ENCODE measurements around the gene IRF8.
"Not testable (repeated sequence)": the region's sequence is repeated elsewhere in the genome, so short reads cannot be mapped to it uniquely, and the experiment has no call there.

The IRF8 gene, protein sequence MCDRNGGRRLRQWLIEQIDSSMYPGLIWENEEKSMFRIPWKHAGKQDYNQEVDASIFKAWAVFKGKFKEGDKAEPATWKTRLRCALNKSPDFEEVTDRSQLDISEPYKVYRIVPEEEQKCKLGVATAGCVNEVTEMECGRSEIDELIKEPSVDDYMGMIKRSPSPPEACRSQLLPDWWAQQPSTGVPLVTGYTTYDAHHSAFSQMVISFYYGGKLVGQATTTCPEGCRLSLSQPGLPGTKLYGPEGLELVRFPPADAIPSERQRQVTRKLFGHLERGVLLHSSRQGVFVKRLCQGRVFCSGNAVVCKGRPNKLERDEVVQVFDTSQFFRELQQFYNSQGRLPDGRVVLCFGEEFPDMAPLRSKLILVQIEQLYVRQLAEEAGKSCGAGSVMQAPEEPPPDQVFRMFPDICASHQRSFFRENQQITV

DNA sequence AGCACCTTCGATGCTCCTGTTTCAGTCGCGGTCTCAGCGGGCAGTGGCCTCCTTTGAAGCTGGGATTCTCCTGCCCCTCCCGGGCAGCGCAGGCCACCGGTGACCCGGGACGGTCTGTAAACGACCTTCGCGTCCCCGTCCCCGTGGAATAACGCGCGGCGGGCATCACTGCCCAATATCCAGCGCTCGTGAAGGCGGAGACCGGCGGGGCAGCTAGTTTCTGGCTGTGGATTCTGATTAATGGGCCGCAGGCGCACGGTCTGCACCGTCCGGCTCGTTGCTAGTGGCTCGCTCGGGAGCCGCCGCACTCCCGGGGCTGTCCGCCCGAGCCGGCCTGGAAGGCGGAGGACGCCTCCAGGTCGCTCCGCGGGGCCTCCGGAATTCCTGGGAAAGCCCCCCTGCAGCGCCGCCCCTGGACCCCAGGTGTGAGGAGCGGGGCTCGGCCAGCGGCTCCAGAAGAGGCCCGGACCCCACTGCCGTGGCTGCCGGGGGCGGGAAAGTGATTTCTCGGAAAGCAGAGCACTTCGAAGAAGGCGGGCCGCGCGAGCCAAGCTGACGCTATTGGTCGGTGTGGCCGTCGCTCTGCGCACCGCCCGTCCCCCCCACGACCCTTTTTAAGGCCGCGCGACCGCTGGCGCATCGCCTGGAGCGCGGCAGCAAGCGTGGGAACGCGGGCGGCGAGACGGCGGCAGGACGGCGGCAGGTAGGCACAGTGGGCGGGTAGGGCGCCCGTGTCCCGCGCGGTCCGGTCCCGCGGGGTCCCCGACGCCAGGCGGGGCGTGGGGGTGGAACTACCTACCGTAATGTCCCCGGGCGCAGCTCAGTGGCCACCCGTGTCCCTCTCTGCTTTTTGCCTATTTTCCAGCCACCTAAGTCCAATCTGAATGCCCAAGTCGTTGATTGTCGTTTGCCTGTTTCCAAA is at the start of gene IRF8:
IRF8 (plus strand) TSS at position 642 of the 922 bp plus-strand sequence. CDS start 3,854 bp downstream, outside the sequence.
- DNase-seq, result peak in 33 of 51 donors; percentile 2 to 61 (median 30)

DNA sequence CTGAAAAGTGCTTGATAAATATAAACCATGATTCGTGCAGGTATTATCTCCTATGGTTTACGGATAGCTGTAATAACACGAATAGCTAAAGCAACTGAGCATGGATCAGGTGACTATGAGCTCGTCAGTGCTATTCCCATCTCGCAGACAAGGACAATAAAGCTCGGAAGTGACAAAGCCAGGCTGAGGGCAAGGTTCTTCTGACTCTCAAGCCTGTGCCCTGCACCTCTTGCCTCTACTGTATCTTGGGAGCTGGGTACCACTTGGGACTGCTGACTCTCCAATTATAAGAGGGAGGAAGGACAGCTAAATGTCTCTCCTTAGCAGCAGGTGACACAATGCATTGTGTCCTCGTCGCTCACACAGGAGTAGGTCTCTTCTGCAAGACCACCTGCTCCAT is 49.6 kb upstream of the IRF8 start:
- DNase-seq, result no peak

DNA sequence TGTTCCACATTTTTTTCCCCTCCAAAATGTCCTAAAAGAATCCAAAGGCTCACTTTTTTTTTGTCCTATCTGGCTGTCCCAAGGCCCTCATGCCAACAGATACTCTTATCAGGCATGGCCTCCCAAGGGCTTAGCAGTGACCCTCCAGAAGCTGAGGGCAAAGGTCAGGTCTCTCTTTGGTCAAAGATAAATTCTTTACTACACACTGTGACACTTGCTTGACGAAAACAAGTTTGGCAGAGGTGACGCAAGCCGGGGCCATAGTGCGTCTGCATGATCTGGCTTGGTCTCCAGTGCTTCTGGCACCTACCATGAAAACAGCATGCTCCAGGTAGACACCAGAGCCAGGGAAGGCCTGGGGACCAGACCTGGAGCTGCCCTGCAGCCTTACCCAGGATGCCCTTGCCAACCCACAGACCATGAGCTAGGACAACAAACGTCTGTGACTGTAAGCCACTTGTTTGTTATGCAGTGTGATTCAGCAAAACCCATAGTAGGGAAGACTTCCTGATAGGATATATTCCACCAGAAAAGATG is 48.5 kb upstream of the IRF8 start:
- DNase-seq, result no peak

DNA sequence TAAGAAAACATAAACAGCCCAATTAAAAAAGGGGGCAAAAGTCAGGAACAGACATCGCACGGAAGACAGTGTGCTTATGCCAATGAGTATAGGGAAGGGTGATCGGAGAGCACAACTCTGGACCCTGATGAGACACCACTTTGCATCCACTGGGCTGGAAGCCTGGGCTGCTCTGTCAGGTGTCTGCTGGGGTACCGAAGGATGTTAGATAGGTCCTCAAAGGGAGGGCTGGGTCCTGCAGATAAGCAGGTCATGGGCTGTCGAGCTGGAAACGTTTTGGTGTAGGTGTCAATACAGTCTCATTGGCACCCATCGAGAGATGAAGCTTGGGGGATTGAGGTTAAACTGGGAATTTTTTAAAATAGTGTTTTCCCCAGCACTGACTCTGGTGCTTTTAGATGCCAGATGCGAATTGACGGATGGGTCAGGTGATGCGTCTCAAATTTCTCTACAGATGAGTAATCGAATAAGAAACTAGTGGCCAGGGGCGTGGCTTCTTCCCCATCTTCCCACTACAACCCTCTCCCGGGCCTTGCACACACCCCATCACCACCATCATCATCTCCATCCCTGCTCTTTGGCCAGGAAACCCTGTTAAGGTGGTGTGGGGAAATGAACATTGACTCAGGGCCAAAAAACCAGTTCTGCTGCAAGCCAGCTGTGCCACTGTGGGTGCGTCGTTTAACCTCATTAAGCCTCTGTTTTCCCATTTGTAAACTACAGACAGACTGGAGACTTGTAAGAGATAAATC is 47.8 kb upstream of the IRF8 start:
- no peak for DNase-seq

DNA sequence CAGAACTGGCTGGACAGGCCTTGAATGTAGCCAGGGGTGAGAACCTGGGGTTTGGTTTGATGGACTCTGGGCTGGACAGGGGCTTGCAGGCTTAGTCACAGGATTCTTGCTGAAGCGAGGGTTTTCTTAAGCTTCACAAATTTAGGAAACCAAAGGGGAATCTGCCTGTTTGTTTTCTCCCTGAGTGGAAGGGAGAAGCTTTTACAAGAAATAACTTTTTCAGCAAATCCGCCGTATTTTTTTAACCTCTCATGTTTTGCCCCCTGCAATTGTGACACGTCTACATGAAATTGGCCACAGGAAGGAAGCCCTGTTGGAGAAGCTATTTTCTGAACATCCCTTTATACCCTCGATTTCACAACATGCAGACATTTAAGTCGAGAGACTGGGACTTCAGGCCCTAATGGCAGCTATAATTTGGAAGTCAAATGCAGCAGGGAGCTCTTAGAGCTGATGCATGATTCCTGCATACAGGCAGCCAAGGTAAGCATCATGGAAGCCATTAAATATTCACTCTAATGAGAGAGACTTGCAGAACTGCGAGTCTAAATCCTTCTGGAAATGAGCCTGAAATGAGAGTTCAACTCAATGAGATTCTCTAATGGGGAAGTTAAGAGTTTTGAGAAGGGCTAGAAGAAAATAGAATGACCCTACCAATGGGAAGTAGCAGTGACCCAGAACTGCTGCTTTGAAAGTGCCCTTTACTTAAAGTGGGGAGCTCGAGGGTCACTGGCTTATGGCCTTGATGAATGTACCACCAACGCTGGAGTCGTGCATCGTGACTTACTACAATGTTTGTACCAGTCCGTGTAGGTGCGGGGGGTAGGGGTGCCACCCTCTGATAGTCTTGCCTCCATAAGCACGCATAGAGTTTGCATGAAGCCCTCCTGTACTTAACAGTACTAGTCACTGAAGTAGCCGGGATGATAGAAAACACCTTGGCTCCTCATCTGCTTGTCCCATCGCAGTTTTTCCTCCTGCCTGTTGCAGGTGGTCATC is 45.1 kb upstream of the IRF8 start:
- peak in 1 of 51 donors; percentile 28 for DNase-seq

DNA sequence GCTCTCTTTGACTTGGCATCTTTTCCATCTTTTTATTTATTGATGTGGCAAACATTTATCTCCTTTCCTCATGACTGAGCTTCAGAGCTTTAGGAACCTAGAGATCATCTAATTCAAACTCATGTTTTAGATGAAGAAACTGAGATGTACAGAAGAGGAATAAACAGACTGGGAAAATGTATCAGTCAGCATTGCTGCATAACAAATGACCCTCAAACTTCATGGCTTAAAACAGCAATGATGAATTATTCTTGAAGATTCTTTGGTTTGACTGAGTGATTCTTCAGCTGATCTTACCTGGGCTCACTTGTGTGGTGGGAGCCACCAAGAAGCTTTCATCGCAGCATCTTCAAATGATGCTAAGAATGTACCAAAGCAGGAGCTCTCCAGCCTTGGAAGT is 44.0 kb upstream of the IRF8 start:
- DNase-seq, result no peak

DNA sequence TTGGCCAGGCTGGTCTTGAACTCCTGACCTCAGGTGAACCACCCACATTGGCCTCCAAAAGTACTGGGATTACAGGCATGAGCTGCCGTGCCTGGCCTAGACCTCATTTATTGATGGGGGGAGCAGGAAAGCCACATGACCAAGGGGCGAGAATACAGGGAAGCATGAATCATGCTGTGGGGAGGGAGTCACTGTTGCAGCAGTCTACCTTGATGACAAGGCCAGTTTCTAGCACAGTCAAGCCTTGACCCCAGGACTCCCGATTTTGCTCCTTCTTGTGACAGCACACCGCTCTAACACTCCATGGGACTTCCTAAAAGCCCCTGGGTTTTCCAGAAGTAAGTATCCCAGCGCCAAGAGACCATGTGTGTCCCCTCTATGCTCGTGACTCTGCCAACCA is 42.9 kb upstream of the IRF8 start:
- DNase-seq, result no peak

- no peak for DNase-seq
These were observed 42.4 kb upstream of the IRF8 start for GRCh38 chr16:85856585-85856984.

DNA sequence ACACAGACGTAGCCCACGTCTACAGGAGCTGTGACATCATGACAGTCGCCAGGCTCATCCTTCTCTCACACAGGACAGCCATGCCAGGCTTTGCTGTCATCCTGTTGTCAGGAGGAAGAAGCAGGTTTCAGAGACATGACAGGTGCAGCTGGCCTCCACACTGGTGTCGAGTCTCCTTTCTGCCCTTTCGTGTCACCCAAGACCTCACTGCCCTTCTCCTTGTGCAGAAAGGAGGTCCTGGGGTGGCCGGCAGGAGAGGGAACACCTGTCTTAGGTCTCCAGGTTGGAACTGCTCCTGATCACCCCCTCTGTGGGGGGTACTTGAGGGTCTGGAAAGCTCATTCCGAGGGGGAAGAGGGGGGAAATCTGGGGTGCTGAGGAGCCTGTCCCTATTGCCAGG is 41.6 kb upstream of the IRF8 start:
- DNase-seq, result no peak

DNA sequence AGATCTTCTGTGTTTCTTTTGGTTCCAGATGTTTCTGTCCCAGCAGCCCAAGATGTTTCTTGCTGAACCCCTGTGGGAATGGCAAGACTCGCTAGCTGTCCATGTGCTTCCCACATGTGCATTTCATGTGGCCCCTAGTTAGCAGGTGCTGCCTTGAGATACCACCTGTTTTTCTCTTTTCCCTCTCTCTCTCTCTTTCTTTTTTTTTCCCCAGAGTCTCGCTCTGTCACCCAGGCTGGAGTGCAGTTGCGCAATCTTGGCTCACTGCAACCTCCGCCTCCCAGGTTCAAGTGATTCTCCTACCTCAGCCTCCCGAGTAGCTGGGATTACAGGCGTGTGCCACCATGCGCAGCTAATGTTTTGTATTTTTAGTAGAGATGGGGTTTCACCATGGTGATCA is 40.4 kb upstream of the IRF8 start:
- DNase-seq, result not testable (repeated sequence)

GRCh38 chr16:85858984-85859817 is 39.8 kb upstream of the IRF8 start:
- DNase-seq, result no peak

DNA sequence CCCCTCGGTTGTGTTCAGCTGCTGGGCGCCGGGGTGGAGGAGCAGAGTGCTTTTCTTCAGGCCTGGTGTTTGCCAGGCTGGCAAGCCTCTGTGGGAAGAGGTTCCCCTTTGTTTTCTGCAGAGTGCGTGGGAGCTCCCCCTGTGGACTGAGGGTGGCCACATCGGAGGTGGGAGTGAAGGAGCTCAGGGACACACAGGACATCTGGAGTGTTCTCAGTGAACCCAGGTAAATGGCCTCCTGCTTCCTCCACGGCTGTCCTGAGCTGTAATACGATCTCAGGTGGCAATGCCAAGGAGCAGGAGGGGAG is 39.2 kb upstream of the IRF8 start:
- no peak for DNase-seq

DNA sequence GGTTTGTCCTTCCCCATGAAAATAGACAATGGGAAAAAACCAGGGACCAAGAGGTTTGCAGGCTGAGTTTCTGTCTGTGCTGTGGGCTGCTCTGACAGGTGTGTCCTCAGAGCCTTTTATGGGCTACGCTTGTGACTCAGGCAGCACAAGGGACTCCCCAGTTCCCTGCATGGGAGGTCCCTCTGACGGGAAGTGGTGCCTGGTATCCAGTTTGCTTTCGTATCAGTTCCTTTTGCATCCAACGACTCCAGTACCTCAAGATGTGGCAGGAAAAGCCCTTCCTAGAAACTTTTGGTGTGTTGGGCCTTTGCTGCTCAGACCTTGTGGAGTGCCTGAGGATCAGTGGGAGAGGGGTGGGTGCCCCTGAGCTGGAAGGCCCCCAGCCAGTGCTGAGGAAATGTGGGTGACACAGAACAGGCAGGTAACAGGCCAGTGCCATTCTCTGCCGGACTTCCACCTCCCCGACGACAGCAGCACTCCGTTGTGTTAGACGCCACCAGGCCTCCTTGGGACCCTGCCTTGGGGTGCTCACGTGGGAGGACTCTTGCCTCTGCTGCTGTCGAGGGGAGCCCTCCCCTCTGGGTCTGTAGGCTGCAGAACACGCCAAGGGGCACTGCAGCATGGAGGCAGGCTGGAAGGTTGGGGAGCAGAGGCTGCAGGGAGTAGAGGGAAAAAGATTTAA is 38.4 kb upstream of the IRF8 start:
- DNase-seq, result no peak

DNA sequence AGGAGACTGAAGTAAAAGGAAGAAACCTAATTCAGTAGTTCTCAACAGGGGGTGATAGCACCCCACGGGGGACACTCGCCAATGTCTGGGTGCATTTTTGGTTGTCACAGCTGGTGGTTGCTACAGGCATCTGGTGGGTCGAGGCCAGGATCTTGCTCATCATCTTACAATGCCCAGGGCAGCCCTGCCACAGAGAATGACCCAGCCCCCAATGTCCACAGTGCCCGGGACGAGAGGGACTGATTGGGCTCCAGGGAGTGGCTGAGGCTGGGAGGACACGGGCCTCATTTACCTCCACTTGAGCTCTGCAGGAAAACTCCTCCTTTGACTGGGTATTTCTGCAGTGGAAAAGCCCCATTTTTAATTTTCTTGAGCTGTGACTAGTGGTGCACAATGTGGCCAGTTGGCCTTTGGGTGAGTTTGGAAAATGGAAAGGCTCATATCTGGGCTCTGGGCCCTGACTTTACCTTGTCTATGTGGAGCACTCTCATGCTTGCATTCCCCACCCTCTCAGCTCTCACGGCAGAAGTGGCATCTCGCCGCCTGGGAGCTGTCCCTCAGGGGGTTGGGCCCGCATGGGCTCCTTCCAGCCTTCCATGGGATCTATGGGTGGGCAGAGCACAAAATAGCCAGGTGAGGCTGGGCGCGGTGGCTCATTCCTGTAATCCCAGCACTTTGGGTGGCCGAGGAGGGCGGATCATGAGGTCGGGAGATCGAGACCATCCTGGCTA is 37.7 kb upstream of the IRF8 start:
- DNase-seq, result no peak

DNA sequence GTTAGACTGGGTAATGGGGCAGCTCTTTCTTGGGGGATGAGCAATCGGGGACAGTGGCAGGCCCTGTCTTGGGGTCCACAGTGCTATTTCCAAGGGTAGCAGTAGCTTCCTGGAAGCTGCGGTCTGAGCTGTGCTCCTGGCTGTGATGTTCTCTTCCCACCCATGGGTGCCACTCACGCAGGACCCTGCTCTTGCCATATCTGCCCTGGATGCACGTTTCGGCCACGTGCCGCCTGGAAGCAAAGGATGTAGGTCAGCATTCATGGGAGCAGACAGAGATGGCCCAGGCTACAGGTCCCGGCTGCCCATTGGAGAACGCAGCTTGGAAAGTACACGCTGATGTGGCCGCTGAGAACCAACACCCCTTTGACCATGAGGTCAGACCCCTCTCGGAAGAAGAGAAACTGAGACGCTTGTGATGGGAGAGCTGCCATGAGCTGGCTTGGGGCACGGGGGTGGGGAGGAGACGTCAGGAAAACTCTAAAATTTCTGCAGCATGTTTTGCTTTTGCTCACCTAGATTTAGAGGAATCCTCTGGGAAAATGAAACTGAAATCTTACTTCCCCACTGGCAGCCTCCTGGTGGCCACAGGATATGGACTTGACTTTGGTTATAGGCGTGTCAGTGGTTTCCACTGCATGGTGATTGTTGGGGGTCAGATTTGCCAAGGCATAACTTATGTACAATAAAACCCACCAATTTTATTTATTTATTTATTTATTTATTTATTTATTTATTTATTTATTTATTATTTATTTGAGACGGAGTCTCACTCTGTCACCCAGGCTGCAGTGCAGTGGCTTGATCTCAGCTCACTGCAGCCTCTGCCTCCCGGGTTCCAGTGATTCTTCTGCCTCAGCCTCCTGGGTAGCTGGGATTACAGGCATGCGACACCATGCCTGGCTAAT is 36.2 kb upstream of the IRF8 start:
- DNase-seq, result no peak

- DNase-seq, result no peak
These were observed 35.6 kb upstream of the IRF8 start for GRCh38 chr16:85863384-85863774.

DNA sequence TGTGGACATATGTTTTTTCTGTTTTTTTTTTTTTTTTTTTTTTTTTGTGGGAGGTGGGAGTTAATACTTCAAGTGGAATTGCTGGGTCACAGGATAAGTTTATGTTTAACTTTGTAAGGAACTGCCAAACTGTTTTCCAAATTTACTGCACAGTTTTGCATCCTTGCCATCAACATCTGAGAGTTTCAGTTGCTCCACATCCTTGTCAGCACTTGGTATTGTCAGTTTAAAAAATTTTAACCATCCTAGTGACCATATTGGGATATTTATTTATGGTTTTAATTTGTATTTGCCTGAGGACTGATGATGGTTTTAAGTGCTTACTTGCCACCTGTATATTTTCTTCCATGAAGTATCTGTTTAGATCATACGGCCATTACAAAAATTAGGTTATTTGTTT is 34.0 kb upstream of the IRF8 start:
- DNase-seq, result no peak
